AG04449 (cell line): ENCODE measurements around the gene PRRG2.
"Not testable (repeated sequence)": the region's sequence is repeated elsewhere in the genome, so short reads cannot be mapped to it uniquely, and the experiment has no call there.

Experiments
- CTCF ChIA-PET: fragments of 350-600 bp; formaldehyde crosslinking; extraction: SDS; loops from one replicate; lab custom pipeline; 2021; ENCODE audit warnings: antibody characterized with exemption; lab: Yijun Ruan, JAX
- POLR2A ChIA-PET: fragments of 400-600, 350-600 bp; formaldehyde crosslinking; extraction: SDS; loops from one replicate; lab custom pipeline; 2020; ENCODE audit warnings: antibody characterized with exemption, inconsistent platforms; lab: Yijun Ruan, JAX
- DNase-seq: peaks from one replicate; pipeline ENCODE4 v3.0.0-alpha.2; 2010; ENCODE audit warnings: low read depth, low spot score
- H3K4me3 ChIP-seq: 2 replicates; pipeline ENCODE4 v1.5.1; 2011; ENCODE audit warnings: low read depth, mild to moderate bottlenecking, control low read depth, low read length
- TF ChIP-seq, protein P1 (sequence below): IDR thresholded peaks from one replicate; pipeline ENCODE4 v1.5.1; 2011; ENCODE audit warnings: mild to moderate bottlenecking, moderate library complexity, low read length, control low read depth, inconsistent platforms; ENCODE audit not compliant: insufficient read depth; ENCODE audit errors: missing control alignments

The PRRG2 gene

DNA sequence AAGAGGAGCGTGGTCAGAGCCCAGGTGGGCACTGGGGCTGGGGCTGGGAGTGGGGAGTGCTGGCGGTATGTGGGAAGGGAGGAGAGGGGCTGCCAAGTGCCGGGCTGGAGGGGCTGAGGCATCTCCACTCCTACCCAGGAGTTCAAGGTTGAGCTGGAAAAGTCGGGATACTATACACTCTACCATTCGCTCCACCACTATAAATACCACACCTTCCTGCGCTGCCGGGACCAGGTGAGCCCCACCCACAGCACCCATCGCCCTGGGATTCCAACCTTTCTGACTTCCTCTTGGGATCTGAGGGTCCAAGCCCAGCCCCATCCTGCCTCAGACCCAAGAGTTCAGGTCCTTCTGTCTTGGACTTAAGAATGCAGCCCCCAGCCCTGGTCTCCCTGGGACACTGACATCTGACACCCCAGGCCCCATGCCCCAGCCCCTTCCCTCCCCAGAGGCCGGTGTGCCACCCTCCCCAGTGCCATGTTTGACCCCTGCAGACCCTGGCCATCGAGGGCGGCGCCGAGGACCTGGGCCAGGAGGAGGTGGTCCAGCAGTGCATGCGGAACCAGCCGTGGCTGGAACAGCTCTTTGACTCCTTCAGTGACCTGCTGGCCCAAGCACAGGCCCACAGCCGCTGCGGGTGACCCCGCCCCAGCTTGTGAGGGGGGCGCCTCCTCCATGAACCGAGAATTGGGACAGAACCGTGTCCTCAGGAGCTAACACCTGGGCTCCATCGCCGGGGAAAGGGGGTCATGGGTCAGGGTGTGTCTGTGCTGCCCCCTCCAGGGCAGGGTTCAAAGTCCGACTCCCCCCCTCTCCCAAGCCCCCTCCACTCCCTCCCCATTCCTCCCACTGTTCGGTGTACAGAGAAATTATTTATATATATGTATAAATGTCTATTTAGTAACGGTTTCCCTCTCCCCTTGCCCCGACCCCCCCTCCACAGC lies 44.1 kb downstream of the PRRG2 start:
- TF ChIP-seq, protein P1, sequence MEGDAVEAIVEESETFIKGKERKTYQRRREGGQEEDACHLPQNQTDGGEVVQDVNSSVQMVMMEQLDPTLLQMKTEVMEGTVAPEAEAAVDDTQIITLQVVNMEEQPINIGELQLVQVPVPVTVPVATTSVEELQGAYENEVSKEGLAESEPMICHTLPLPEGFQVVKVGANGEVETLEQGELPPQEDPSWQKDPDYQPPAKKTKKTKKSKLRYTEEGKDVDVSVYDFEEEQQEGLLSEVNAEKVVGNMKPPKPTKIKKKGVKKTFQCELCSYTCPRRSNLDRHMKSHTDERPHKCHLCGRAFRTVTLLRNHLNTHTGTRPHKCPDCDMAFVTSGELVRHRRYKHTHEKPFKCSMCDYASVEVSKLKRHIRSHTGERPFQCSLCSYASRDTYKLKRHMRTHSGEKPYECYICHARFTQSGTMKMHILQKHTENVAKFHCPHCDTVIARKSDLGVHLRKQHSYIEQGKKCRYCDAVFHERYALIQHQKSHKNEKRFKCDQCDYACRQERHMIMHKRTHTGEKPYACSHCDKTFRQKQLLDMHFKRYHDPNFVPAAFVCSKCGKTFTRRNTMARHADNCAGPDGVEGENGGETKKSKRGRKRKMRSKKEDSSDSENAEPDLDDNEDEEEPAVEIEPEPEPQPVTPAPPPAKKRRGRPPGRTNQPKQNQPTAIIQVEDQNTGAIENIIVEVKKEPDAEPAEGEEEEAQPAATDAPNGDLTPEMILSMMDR: no peak
- CTCF ChIA-PET: no interaction called here
- H3K4me3 ChIP-seq: no peak overlapping the region
- DNase-seq: no peak
- POLR2A ChIA-PET: interaction anchor here (0.9 kb wide), 1 partner anchor 15 kb away, joined by 3 read pairs; no protein-coding TSS in a partner anchor

DNA sequence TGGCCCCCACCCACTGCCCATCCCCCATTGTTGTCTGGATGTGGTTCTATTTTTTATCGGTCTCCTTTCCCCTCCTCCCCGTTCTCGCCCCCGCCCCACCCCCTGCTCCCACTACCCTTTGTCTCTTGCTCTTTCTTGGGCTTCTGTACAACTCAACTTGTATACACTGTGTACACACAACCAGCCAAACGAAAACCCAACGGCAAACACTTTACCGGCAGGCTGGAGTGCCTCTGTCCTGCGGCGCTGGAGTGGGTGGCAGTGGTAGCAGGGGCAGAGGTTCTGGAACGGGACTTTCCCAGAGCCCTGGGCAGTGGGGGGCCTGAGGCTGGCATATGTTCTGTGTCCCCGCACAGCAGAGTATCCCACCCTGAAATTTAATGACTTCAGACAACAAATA lies 45.1 kb downstream of the PRRG2 start:
- POLR2A ChIA-PET: no interaction called here
- TF ChIP-seq, protein P1: no peak

DNA sequence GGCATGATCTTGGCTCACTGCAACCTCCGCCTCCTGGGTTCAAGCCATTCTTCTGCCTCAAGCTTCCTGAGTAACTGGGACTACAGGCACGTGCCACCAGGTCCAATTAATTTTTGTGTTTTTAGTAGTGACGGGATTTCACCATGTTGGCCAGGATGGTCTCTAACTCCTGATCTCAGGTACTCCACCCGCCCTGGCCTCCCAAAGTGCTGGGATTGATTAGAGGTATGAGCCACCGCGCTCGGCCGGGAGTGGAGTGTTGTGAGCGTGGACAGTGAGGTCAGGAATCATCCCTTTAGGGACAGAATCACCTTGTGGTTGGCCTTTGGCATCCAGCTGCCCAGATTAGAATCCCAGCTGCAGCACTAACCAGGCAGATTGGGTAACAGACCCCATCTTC lies 48.5 kb downstream of the PRRG2 start:
- CTCF ChIA-PET: interaction anchor here (0.7 to 1.5 kb wide), 2 partner anchors 9 to 51 kb away, joined by 3 read pairs; no protein-coding TSS in a partner anchor
- DNase-seq: no peak
- POLR2A ChIA-PET: no interaction called here
- no peak overlapping the region for H3K4me3 ChIP-seq
- TF ChIP-seq, protein P1: no peak

More for the DNA sequence above, 45.1 kb downstream of the PRRG2 start:
- DNase-seq: no peak
- CTCF ChIA-PET: no interaction called here
- no peak overlapping the region for H3K4me3 ChIP-seq

DNA sequence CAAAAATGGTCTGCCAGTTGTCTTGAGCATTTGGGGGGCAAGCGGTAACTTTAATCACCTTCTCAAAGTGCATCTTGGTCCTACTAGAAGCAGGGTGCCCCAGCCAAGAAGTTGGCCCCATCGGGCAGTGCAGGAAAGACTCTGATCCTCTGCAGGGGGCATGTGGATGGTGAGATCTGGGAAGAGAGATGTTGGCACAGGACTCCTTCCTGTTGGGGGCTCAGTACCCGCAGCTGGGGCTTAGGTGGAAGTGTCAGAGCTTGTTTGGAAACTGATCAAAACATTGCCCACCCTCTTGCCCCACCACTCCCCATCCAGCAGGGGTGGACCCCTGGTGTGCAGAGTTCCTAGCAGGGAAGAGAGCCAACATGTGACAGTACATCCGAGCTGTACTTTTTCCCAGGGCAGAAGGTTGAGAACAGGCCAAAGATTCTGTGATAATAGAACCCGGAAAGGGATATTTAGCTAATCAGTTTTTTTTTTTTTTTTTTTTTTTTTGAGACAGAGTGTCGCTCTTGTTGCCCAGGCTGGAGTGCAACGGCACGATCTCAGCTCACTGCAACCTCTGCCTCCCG lies 50.0 kb downstream of the PRRG2 start:
- CTCF ChIA-PET: interaction anchor here (0.7 to 1.5 kb wide), 2 partner anchors 22 to 50 kb away, joined by 3 read pairs; no protein-coding TSS in a partner anchor
- POLR2A ChIA-PET: interaction anchor here (0.7 to 1.2 kb wide), 3 partner anchors 10 to 1008 kb away, joined by 3 to 7 read pairs (median 3); partner anchors contain the start of gene NOSIP
- TF ChIP-seq, protein P1: no peak
- H3K4me3 ChIP-seq: no peak overlapping the region
- DNase-seq: no peak

DNA sequence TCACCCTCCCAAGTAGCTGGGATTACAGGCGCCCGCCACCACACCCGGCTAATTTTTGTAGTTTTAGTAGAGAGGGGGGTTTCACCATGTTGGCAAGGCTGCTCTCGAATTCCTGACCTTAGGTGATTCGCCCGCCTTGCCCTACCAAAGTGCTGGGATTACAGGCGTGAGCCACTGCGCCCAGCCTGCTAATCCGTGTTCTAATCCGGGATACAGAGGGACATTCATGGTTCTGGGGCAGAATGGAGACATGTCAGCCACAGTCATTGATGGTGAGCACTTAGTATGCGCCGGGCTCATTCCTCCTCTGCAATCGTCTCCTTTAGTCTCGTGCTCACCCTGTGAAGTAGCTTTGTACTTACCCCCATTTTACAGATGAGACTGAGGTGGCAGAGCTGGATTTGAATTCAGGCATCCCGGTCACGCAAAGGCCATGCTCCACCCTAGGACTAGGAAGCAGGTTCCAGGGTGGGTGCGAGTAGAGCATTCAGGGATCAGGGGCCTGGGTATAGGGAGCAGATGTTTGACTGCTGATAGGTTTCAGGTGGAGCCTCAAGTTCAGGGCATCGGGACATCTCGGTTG lies 50.6 kb downstream of the PRRG2 start:
- TF ChIP-seq, protein P1: no peak
- POLR2A ChIA-PET: no interaction called here
- H3K4me3 ChIP-seq: no peak overlapping the region
- CTCF ChIA-PET: interaction anchor here (0.7 kb wide), 1 partner anchor 22 kb away, joined by 3 read pairs; no protein-coding TSS in a partner anchor
- DNase-seq: no peak

DNA sequence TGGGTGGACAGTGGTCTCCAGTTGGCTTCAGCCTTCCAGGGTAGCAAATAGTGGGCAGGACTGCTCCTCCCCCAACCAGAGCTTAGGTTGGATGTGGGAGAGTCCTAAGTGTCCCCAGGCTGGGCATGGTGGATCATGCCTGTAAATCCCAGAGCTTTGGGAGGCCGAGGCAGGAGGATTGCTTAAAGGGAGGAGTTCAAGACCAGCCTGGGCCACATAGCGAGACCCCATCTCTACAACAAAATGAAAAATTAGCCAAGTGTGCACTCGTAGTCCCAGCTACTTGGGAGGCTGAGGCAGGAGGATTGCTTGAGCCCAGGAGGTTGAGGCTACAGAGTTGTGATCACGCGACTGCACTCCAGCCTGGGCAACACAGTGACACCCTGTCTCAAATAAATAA lies 51.5 kb downstream of the PRRG2 start:
- no peak for DNase-seq
- CTCF ChIA-PET: no interaction called here
- TF ChIP-seq, protein P1: no peak
- POLR2A ChIA-PET: no interaction called here
- H3K4me3 ChIP-seq: no peak overlapping the region

DNA sequence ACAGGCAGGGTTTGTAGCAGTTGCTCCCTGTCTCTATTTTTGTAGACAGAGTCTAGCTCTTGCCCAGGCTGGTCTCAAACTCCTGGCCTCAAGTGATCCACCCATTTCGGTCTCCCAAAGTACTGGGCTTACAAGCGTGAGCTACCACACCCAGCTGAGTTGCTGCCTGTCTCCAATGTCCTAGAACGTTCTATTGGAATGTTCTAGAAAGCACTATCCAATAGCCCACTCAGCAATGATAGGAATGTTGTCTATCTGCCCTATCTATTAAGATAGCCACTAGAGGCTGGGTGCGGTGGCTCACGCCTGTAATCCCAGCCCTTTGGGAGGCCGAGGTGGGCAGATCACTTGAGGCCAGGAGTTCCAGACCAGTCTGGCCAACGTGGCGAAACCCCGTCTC lies 52.2 kb downstream of the PRRG2 start:
- POLR2A ChIA-PET, H3K4me3 ChIP-seq, CTCF ChIA-PET, DNase-seq: not testable (repeated sequence)
